ENCODE results near the gene KLC3.
"Not testable (repeated sequence)": the region's sequence is repeated elsewhere in the genome, so short reads cannot be mapped to it uniquely, and the experiment has no call there.

KLC3 gene

DNA sequence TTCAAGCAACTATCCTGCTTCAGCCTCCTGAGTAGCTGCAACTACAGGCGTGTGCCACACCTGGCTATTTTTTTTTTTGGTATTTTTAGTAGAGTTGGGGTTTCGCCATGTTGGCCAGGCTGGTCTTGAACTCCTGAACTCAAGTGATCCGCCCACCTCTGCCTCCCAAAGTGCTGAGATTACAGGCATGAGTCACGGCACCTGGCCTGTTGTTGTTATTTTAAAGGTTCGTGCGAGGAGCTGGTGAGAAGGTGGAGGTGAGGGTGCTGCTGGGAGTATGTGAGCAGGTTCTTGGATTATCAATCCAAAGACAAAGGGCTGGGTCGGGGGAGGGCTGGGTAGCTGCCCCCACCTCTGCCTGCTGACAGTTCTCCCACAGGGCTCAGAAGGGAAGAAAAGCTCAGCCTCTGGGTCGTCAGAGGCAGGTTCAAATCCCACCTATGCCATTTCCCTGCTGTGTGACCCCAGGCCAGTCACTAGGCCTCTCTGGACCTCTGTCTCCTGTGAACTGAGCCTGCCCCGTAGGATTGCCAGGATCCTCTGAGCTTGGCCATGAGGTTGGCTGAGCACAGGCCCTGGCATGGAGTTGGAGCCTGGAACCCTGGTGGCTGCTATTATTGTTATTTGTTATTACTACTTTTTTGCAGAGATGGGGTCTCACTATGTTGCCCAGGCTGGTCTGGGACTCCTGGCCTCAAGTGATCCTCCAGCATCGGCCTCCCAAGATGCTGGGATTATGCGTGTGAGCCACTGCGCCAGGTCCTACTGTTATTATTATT is 19.4 kb upstream of the KLC3 start:
- no peak for DNase-seq

GRCh38 chr19:45321848-45322247 is 18.7 kb upstream of the KLC3 start:
- no peak for DNase-seq

GRCh38 chr19:45322311-45322710 is 18.2 kb upstream of the KLC3 start:
- DNase-seq, result no peak

DNA sequence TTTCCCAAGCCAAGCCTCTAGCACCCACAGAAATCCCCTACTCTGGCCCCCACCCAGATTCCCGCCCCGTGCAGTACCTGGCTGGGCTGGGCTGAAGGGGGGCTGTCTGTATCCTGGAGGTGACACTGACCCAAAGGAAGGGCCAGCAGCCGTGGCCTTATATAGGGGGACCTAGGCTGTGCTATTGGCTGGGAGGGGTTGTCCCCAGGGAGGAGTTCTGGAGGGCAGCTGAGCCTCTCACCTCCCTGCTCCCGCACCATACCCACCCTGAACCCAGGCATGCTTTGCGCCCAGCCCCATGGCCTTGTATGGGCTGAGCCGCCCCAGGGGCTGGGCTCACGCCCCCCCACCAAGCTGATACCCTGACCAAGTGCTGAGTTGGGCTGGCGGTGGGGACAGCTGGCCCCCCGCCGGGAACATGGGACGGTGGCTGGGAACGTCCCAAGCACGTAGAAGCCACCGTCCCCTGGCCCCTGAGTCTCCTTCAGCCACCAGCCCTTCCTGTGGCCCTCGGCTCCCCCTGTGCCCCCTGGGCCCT is 17.7 kb upstream of the KLC3 start, which contains the start of gene CKM:
CKM (minus strand) TSS at position 132 of the 538 bp plus-strand sequence. CDS start 3,162 bp downstream, outside the sequence.
- DNase-seq, result no peak

DNA sequence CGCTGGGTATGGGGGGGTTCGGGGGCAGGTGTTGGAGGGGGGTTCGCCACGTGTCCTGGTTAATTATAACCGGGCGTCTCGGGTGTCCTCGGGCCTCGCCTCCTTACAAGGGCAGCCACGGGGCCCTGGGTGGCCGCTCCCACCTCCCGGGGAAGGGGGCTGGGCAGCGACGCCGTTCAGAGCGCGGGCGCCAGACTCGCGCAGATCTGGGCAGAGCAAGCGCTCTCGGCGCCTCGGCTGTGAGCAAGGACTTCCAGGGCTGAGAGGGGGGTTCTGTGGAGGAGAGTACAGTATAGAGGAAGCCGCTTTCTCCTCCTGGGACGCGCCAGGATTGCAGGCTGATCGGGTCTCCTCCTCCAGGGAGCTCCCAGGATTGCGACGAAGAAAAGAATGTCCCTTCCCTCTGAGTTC is 16.9 kb upstream of the KLC3 start:
- DNase-seq, result no peak

DNA sequence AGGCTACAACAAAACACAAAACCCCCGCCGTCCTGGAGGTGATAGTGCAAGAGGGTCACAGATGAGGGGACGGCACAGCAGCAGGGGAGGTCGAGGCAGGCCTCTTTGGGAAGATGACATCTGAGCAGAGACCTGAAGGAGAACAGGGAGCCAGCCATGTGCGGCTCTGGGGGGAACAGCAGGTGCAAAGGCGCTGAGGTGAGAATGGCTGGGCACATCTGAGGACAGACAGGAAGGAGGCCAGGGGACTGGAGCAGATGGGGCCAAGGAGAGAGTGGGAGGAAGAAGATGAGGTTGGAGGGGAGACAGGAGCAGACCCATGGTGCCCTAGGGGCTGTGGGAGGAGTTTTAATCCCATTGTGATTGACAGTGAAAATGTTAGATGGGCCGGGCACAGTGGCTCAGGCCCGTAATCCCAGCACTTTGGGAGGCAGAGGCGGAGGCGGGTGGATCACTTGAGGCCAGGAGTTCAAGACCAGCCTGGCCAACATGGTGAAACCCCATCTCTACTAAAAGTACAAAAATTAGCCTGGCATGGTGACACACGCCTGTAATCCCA is 16.1 kb upstream of the KLC3 start:
- no peak for DNase-seq

- no peak for DNase-seq
These were observed 13.0 kb upstream of the KLC3 start for GRCh38 chr19:45327404-45328143.

- DNase-seq, result no peak
These were observed 9.1 kb upstream of the KLC3 start for GRCh38 chr19:45331411-45331810.

- DNase-seq, result no peak
These were observed 6.8 kb upstream of the KLC3 start for GRCh38 chr19:45333609-45334303.

GRCh38 chr19:45334881-45335280 is 5.7 kb upstream of the KLC3 start:
- not testable (repeated sequence) for DNase-seq

GRCh38 chr19:45336696-45337251 is 3.8 kb upstream of the KLC3 start:
- no peak for DNase-seq

- no peak for DNase-seq
These were observed 921 bp upstream of the KLC3 start for GRCh38 chr19:45339629-45340028.

DNA sequence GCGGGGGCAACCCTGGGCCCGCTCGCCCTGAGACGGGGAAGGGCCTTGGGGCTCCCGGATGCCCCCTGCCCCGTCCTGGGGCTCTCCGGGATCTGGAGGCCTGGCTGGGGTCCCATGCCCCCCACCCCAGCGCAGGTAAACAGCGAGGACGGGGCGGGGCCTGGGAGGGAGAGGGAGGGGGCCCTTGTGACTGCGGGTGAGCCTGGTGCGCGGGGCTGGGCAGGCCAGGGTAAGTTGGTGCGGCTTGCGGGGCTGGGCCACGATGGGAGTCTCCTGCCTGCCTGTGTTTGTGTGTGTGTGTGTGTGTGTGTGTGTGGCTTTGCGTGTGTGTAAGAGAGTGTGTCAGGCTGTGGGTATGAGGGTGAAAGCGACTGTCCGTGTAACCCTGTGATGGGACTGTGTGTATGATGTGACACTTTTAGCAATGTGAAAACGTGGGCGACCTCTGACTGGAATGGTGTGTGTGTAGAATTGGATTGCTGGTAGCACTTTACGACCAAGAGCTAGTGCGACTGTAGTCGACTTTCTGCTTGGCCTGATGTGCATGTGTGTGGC is 426 bp downstream of the KLC3 start:
- DNase-seq, result no peak

- no peak for DNase-seq
These were observed 2.4 kb downstream of the KLC3 start for GRCh38 chr19:45342911-45343310.

GRCh38 chr19:45344621-45345505 is 4.3 kb downstream of the KLC3 start:
- no peak for DNase-seq

DNA sequence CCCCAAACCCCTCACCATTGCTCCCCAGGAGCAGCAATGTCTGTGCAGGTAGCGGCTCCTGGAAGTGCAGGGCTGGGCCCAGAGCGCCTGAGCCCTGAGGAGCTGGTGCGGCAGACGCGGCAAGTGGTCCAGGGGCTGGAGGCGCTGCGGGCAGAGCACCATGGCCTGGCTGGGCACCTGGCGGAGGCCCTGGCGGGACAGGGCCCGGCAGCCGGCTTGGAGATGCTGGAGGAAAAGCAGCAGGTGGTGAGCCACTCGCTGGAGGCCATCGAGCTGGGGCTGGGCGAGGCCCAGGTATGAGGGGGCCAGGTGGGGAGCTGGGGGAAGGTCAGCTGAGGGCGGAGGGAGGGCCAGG is 4.9 kb downstream of the KLC3 start:
- no peak for DNase-seq

- no peak for DNase-seq
These were observed 5.9 kb downstream of the KLC3 start for GRCh38 chr19:45346449-45346848.

GRCh38 chr19:45347570-45348366 is 7.2 kb downstream of the KLC3 start:
- DNase-seq, result no peak

DNA sequence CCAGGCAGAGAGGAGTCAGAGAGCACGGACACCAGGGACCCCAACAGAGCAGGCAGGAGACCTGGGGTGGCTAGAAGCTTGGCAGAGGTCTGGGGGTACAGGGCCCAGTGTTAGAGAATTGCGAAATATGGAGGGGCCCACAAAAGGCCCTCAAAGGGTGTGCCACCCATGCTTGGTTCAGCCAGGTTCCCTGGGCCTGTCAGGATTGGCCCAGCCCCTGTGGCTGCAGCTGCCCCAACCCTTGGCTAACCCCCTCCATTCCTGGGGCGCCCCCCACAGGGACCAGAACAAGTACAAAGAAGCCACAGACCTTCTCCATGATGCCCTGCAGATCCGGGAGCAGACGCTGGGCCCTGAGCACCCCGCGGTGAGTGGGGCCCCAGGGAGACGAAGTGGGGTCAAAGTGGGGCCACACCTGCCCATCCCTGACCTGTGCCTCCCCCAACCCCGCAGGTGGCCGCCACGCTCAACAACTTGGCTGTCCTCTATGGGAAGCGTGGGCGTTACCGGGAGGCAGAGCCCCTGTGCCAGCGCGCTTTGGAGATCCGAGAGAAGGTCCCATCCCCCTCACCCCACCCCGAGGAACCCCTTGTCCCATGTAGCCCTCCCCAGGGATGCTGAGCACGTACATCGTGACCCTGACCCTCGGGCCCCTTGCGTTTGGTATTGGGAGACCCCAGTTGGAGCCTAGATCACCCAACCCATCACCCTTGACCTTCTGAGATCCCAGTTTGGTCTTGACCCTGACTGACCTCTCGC is 8.0 kb downstream of the KLC3 start:
- no peak for DNase-seq

DNA sequence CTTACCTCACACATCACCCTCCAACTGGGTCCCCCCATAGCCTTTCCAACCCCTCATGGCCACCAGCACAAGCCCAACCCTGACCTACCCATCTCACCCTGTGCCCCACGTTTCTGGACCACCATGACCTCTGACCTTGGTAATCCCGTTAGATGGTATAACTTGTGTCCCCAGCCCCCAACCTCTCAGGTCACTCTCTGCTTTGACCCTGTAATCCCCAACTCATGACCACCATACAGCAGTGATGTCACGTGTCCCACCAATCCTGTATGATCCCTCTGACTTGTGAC is 8.5 kb downstream of the KLC3 start:
- no peak for DNase-seq
